MM.1S (cell line): Measurements from ENCODE around the gene OR6Y1.

Experiments used
- DNase-seq: peaks from one replicate; pipeline ENCODE4 v3.0.0-alpha.2; 2015
- H2AFZ ChIP-seq: fragments of 300-600 bp; sonication (generic); 2 replicates; pipeline ENCODE4 v1.6.0; 2016; ENCODE audit warnings: antibody characterized with exemption, low read length
- H3F3A ChIP-seq: fragments of 300-600 bp; sonication (generic); 2 replicates; pipeline ENCODE4 v1.6.1; 2016; ENCODE audit warnings: mild to moderate bottlenecking, antibody characterized with exemption, low read length, moderate library complexity, mixed read lengths; ENCODE audit not compliant: insufficient read depth
- H3K27ac ChIP-seq: fragments of 300-600 bp; sonication (generic); 2 replicates; pipeline ENCODE4 v1.5.1; 2016; ENCODE audit warnings: mild to moderate bottlenecking, low read length
- H3K27me3 ChIP-seq: fragments of 300-600 bp; sonication (generic); replicated peaks from 2 replicates; pipeline ENCODE4 v1.6.0; 2016; ENCODE audit warnings: low read length; ENCODE audit not compliant: insufficient read depth
- H3K36me3 ChIP-seq: fragments of 300-600 bp; sonication (generic); replicated peaks from 2 replicates; pipeline ENCODE4 v1.6.1; 2016; ENCODE audit warnings: mild to moderate bottlenecking, low read length, mixed read lengths; ENCODE audit not compliant: insufficient read depth
- H3K4me1 ChIP-seq: fragments of 300-600 bp; sonication (generic); 2 replicates; pipeline ENCODE4 v1.6.1; 2016; ENCODE audit warnings: low read length, mixed read lengths
- H3K4me2 ChIP-seq: fragments of 300-600 bp; sonication (generic); 2 replicates; pipeline ENCODE4 v1.6.0; 2016; ENCODE audit warnings: low read depth, low read length
- H3K4me3 ChIP-seq: fragments of 300-600 bp; sonication (generic); 2 replicates; pipeline ENCODE4 v1.5.1; 2016; ENCODE audit warnings: low read length, mixed read lengths
- H3K79me2 ChIP-seq: fragments of 300-600 bp; sonication (generic); 2 replicates; pipeline ENCODE4 v1.6.1; 2016; ENCODE audit warnings: mixed run types, low read length, mixed read lengths
- H3K9ac ChIP-seq: fragments of 300-600 bp; sonication (generic); 2 replicates; pipeline ENCODE4 v1.6.1; 2016; ENCODE audit warnings: low read length, mixed read lengths
- H3K9me2 ChIP-seq: fragments of 300-600 bp; sonication (generic); replicated peaks from 2 replicates; pipeline ENCODE4 v1.6.1; 2016; ENCODE audit warnings: mild to moderate bottlenecking, low read length, mixed read lengths; ENCODE audit not compliant: insufficient read depth
- H3K9me3 ChIP-seq: fragments of 300-600 bp; sonication (generic); replicated peaks from 2 replicates; pipeline ENCODE4 v1.6.1; 2016; ENCODE audit warnings: mild to moderate bottlenecking, low read length, mixed read lengths; ENCODE audit not compliant: insufficient read depth
- H4K20me1 ChIP-seq: fragments of 300-600 bp; sonication (generic); 2 replicates; pipeline ENCODE4 v1.6.1; 2016; ENCODE audit warnings: mild to moderate bottlenecking, low read length, moderate library complexity, mixed read lengths; ENCODE audit not compliant: insufficient read depth
- CTCF ChIP-seq: fragments of 300-600 bp; sonication (generic); IDR thresholded peaks from 2 replicates; pipeline ENCODE4 v1.5.1; 2016; ENCODE audit warnings: antibody characterized with exemption, low read length, mixed read lengths
- EZH2 ChIP-seq: fragments of 300-600 bp; sonication (generic); optimal IDR thresholded peaks from 2 replicates; pipeline ENCODE3; 2017; ENCODE audit warnings: low read depth, mild to moderate bottlenecking, antibody characterized with exemption, low read length, mixed read lengths
- EZH2phosphoT487 ChIP-seq: fragments of 300-600 bp; sonication (generic); IDR thresholded peaks from 2 replicates; pipeline ENCODE4 v1.6.1; 2018; ENCODE audit warnings: antibody characterized with exemption, low read length

Gene OR6Y1

GRCh38 chr1:158527190-158527815 is 26.9 kb downstream of the OR6Y1 start:
- no peak overlapping the region for H3K4me3 ChIP-seq

GRCh38 chr1:158521666-158522058 is 32.5 kb downstream of the OR6Y1 start:
- Histone ChIP-seq H3K9me2 (no peaks in the 10 kb centered on the region), H2AFZ (no peak overlapping the region), H4K20me1 (no peaks in the 10 kb centered on the region), H3K9me3 (no peaks in the 10 kb centered on the region), H3K4me3 (no peak overlapping the region), H3K27ac (no peak overlapping the region), H3K4me2 (no peak overlapping the region), H3K9ac (no peak overlapping the region), H3F3A (no peaks in the 10 kb centered on the region), H3K4me1 (no peaks in the 10 kb centered on the region), H3K27me3 (no peaks in the 10 kb centered on the region), H3K36me3 (no peaks in the 10 kb centered on the region), H3K79me2 (no peaks in the 10 kb centered on the region)
- TF ChIP-seq EZH2: no peak
- TF ChIP-seq EZH2phosphoT487: no peak
- no peak for TF ChIP-seq CTCF
- no peak for DNase-seq

More at GRCh38 chr1:158527190-158527815, 26.9 kb downstream of the OR6Y1 start:
- Histone ChIP-seq H3K27me3 (no peaks in the 10 kb centered on the region), H2AFZ (no peak overlapping the region), H4K20me1 (no peaks in the 10 kb centered on the region), H3K9me2 (no peaks in the 10 kb centered on the region), H3K4me1 (no peaks in the 10 kb centered on the region), H3K9ac (no peak overlapping the region), H3K4me2 (no peak overlapping the region), H3K9me3 (no peaks in the 10 kb centered on the region), H3K79me2 (no peaks in the 10 kb centered on the region), H3K27ac (no peak overlapping the region), H3F3A (no peaks in the 10 kb centered on the region), H3K36me3 (no peaks in the 10 kb centered on the region)
- TF ChIP-seq CTCF (peak; percentile 72), EZH2 (no peak)
- peak; percentile 47 for DNase-seq

- Histone ChIP-seq H3K4me2 (no peak overlapping the region), H2AFZ (no peak overlapping the region), H3K9me2 (no peaks in the 10 kb centered on the region), H3K27ac (no peak overlapping the region), H3K9ac (no peak overlapping the region), H3F3A (no peaks in the 10 kb centered on the region), H3K9me3 (no peaks in the 10 kb centered on the region), H3K79me2 (no peaks in the 10 kb centered on the region), H4K20me1 (no peaks in the 10 kb centered on the region), H3K27me3 (no peaks in the 10 kb centered on the region), H3K4me1 (no peaks in the 10 kb centered on the region), H3K4me3 (no peak overlapping the region), H3K36me3 (no peaks in the 10 kb centered on the region)
- peak; percentile 24 for DNase-seq
- TF ChIP-seq EZH2 (no peak), EZH2phosphoT487 (no peak), CTCF (no peak)
These were observed 33.1 kb downstream of the OR6Y1 start for GRCh38 chr1:158520955-158521665.
